ENCODE data around the gene M1AP. TPM values are rescaled to one million over a fixed set of nuclear protein-coding genes. Genes with fewer than 3 reads are reported as not detected.

M1AP gene
- total RNA-seq, 1 experiment from 2014 or later = 3.9 TPM

- Histone ChIP-seq H3K27me3 (ENCODE audit: control insufficient read depth, insufficient read depth, low read length) (peaks cover 5% of the 10 kb centered on the region; the same call in 1 of the 2 replicates), H3K4me3 (ENCODE audit: insufficient read depth, low read depth, low read length) (peak overlapping the region; percentile 99), H3K36me3 (replicated peaks; ENCODE audit: control insufficient read depth, insufficient read depth, low read length) (peaks cover 24% of the 10 kb centered on the region)
- no peak for DNase-seq
These were observed 119.4 kb downstream of the M1AP start for GRCh38 chr2:74528600-74529356.

- DNase-seq = no peak
- Histone ChIP-seq H3K27me3 (ENCODE audit: control insufficient read depth, insufficient read depth, low read length) (peaks cover 9% of the 10 kb centered on the region; the same call in 1 of the 2 replicates), H3K36me3 (replicated peaks; ENCODE audit: control insufficient read depth, insufficient read depth, low read length) (peaks cover 23% of the 10 kb centered on the region), H3K4me3 (ENCODE audit: insufficient read depth, low read depth, low read length) (no peak overlapping the region)
These were observed 120.4 kb downstream of the M1AP start for GRCh38 chr2:74527741-74528140.

- DNase-seq = peak; percentile 26
- Histone ChIP-seq H3K27me3 (ENCODE audit: control insufficient read depth, insufficient read depth, low read length) (peaks cover 18% of the 10 kb centered on the region), H3K4me3 (ENCODE audit: insufficient read depth, low read depth, low read length) (no peak overlapping the region), H3K36me3 (replicated peaks; ENCODE audit: control insufficient read depth, insufficient read depth, low read length) (peaks cover 18% of the 10 kb centered on the region)
These were observed 121.4 kb downstream of the M1AP start for GRCh38 chr2:74526649-74527230.

GRCh38 chr2:74525717-74526648 lies 122.1 kb downstream of the M1AP start, which contains the start of gene DQX1:
DQX1 (minus strand) TSS chr2:74526231; CDS start chr2:74525729, 502 bp downstream.
- Histone ChIP-seq H3K27me3 (ENCODE audit: control insufficient read depth, insufficient read depth, low read length) (peaks cover 23% of the 10 kb centered on the region), H3K4me3 (ENCODE audit: insufficient read depth, low read depth, low read length) (no peak within 1 kb of the TSS), H3K36me3 (replicated peaks; ENCODE audit: control insufficient read depth, insufficient read depth, low read length) (peaks cover 17% of the 10 kb centered on the region)
- DNase-seq = peak; percentile 75

- peak; percentile 15 for DNase-seq
- peaks cover 17% of the 10 kb centered on the region for H3K36me3 ChIP-seq (replicated peaks; ENCODE audit: control insufficient read depth, insufficient read depth, low read length)
- no peak overlapping the region for H3K4me3 ChIP-seq (ENCODE audit: insufficient read depth, low read depth, low read length)
- peaks cover 23% of the 10 kb centered on the region for H3K27me3 ChIP-seq (ENCODE audit: control insufficient read depth, insufficient read depth, low read length)
These were observed 123.0 kb downstream of the M1AP start for GRCh38 chr2:74524955-74525716.

- DNase-seq = peak; percentile 22
- H3K36me3 ChIP-seq (replicated peaks; ENCODE audit: control insufficient read depth, insufficient read depth, low read length) = peaks cover 17% of the 10 kb centered on the region
- H3K27me3 ChIP-seq (ENCODE audit: control insufficient read depth, insufficient read depth, low read length) = peaks cover 34% of the 10 kb centered on the region
- no peak overlapping the region for H3K4me3 ChIP-seq (ENCODE audit: insufficient read depth, low read depth, low read length)
These were observed 124.1 kb downstream of the M1AP start for GRCh38 chr2:74524005-74524404.

- DNase-seq = peak; percentile 14
- Histone ChIP-seq H3K36me3 (replicated peaks; ENCODE audit: control insufficient read depth, insufficient read depth, low read length) (peaks cover 11% of the 10 kb centered on the region), H3K27me3 (ENCODE audit: control insufficient read depth, insufficient read depth, low read length) (peaks cover 49% of the 10 kb centered on the region), H3K4me3 (ENCODE audit: insufficient read depth, low read depth, low read length) (no peak overlapping the region)
These were observed 125.6 kb downstream of the M1AP start for GRCh38 chr2:74522516-74522915.

GRCh38 chr2:74516650-74517049 lies 131.5 kb downstream of the M1AP start:
- Histone ChIP-seq H3K4me3 (ENCODE audit: insufficient read depth, low read depth, low read length) (no peak overlapping the region), H3K36me3 (replicated peaks; ENCODE audit: control insufficient read depth, insufficient read depth, low read length) (no peaks in the 10 kb centered on the region), H3K27me3 (ENCODE audit: control insufficient read depth, insufficient read depth, low read length) (peaks cover 91% of the 10 kb centered on the region)
- no peak for DNase-seq

- no peaks in the 10 kb centered on the region for H3K36me3 ChIP-seq (replicated peaks; ENCODE audit: control insufficient read depth, insufficient read depth, low read length)
- peak overlapping the region; percentile 34 for H3K4me3 ChIP-seq (ENCODE audit: insufficient read depth, low read depth, low read length)
- DNase-seq = peak; percentile 98
- H3K27me3 ChIP-seq (ENCODE audit: control insufficient read depth, insufficient read depth, low read length) = peaks cover 94% of the 10 kb centered on the region
These were observed 132.0 kb downstream of the M1AP start for GRCh38 chr2:74515981-74516633.

- H3K4me3 ChIP-seq (ENCODE audit: insufficient read depth, low read depth, low read length) = peak overlapping the region; percentile 34
- H3K36me3 ChIP-seq (replicated peaks; ENCODE audit: control insufficient read depth, insufficient read depth, low read length) = no peaks in the 10 kb centered on the region
- peaks cover 97% of the 10 kb centered on the region for H3K27me3 ChIP-seq (ENCODE audit: control insufficient read depth, insufficient read depth, low read length)
- DNase-seq = peak; percentile 85
These were observed 132.7 kb downstream of the M1AP start for GRCh38 chr2:74515271-74515980.

- H3K36me3 ChIP-seq (replicated peaks; ENCODE audit: control insufficient read depth, insufficient read depth, low read length) = no peaks in the 10 kb centered on the region
- H3K27me3 ChIP-seq (ENCODE audit: control insufficient read depth, insufficient read depth, low read length) = peaks cover 97% of the 10 kb centered on the region
- peak; percentile 87 for DNase-seq
- peak within 1 kb of the TSS; percentile 34 for H3K4me3 ChIP-seq (ENCODE audit: insufficient read depth, low read depth, low read length)
These were observed 133.5 kb downstream of the M1AP start, which contains the start of gene TLX2 for GRCh38 chr2:74514368-74515270. TLX2 (plus strand) TSS chr2:74514450; CDS start chr2:74514807, 357 bp downstream.

Data from H7 (cell line).